HEK293 (cell line): Measurements from ENCODE around the gene EDEM1.

Experiments
- CTCF ChIA-PET: fragments of 350-600 bp; formaldehyde crosslinking; extraction: SDS; loops from one replicate; lab custom pipeline; 2021; ENCODE audit warnings: antibody characterized with exemption; lab: Yijun Ruan, JAX
- POLR2A ChIA-PET: fragments of 300-600 bp; formaldehyde crosslinking; extraction: SDS; loops from one replicate; lab custom pipeline; 2020; ENCODE audit warnings: antibody characterized with exemption, inconsistent platforms; lab: Yijun Ruan, JAX
- H3K27ac ChIP-seq: fragments of 200-500 bp; sonication (Bioruptor generic); 2 replicates; pipeline ENCODE4 v1.5.1; 2014; ENCODE audit warnings: low read depth, low read length, control low read depth, inconsistent platforms; ENCODE audit errors: extremely low read depth
- H3K36me3 ChIP-seq, 2 experiments: fragments of 200-500 bp in 1 of 2; sonication (Bioruptor generic) in 1 of 2; 1 replicate in 1 of 2; 2 replicates in 1 of 2; pipeline ENCODE4 v1.5.1; 2014 to 2017; ENCODE audit warnings: inconsistent platforms in 2 of 2, low read length in 2 of 2; ENCODE audit not compliant: control insufficient read depth in 2 of 2, insufficient read depth in 1 of 2
- H3K4me1 ChIP-seq: fragments of 200-500 bp; sonication (Bioruptor generic); 2 replicates; pipeline ENCODE4 v1.5.1; 2014; ENCODE audit warnings: mild to moderate bottlenecking, low read length, inconsistent platforms; ENCODE audit not compliant: control insufficient read depth, insufficient read depth
- H3K4me3 ChIP-seq: 2 replicates; pipeline ENCODE4 v1.5.1; 2011; ENCODE audit warnings: low read depth, mild to moderate bottlenecking, control low read depth, low read length, moderate library complexity
- H3K9me3 ChIP-seq: fragments of 200-500 bp; sonication (Bioruptor generic); 2 replicates; pipeline ENCODE4 v1.5.1; 2014; ENCODE audit warnings: low read depth, low read length, inconsistent platforms; ENCODE audit not compliant: control insufficient read depth, insufficient read depth
- ATF2 ChIP-seq: fragments of 450-650 bp; formaldehyde crosslinking; IDR thresholded peaks from 2 replicates; pipeline ENCODE4 v1.5.1; 2016; ENCODE audit warnings: missing biosample characterization, missing genetic modification characterization, low read depth
- HIC1 ChIP-seq: fragments of 450-650 bp; formaldehyde crosslinking; IDR thresholded peaks from 2 replicates; pipeline ENCODE4 v1.5.1; 2016; ENCODE audit warnings: missing biosample characterization, missing genetic modification characterization
- KLF8 ChIP-seq: fragments of 450-650 bp; formaldehyde crosslinking; IDR thresholded peaks from 2 replicates; pipeline ENCODE4 v1.5.1; 2016; ENCODE audit warnings: missing biosample characterization, missing genetic modification characterization
- KLF9 ChIP-seq: fragments of 450-650 bp; formaldehyde crosslinking; IDR thresholded peaks from 2 replicates; pipeline ENCODE4 v1.5.1; 2016; ENCODE audit warnings: missing biosample characterization, missing genetic modification characterization, low read depth
- OVOL3 ChIP-seq: fragments of 450-650 bp; formaldehyde crosslinking; IDR thresholded peaks from 2 replicates; pipeline ENCODE4 v1.5.1; 2016; ENCODE audit warnings: missing biosample characterization, missing genetic modification characterization
- SCRT1 ChIP-seq: fragments of 450-650 bp; formaldehyde crosslinking; IDR thresholded peaks from 2 replicates; pipeline ENCODE4 v1.5.1; 2016; ENCODE audit warnings: missing biosample characterization, missing genetic modification characterization, borderline replicate concordance
- SP2 ChIP-seq: fragments of 450-650 bp; formaldehyde crosslinking; IDR thresholded peaks from 2 replicates; pipeline ENCODE4 v1.5.1; 2016; ENCODE audit warnings: missing biosample characterization, missing genetic modification characterization
- ZBTB49 ChIP-seq: fragments of 450-650 bp; formaldehyde crosslinking; IDR thresholded peaks from 2 replicates; pipeline ENCODE4 v1.5.1; 2016; ENCODE audit warnings: missing biosample characterization, missing genetic modification characterization, low read depth
- ZNF114 ChIP-seq: fragments of 450-650 bp; formaldehyde crosslinking; IDR thresholded peaks from 2 replicates; pipeline ENCODE4 v1.5.0; 2017; ENCODE audit warnings: missing biosample characterization, missing genetic modification characterization
- ZNF157 ChIP-seq: fragments of 450-650 bp; formaldehyde crosslinking; IDR thresholded peaks from 2 replicates; pipeline ENCODE4 v1.5.1; 2016; ENCODE audit warnings: missing biosample characterization, missing genetic modification characterization
- ZNF23 ChIP-seq: fragments of 450-650 bp; formaldehyde crosslinking; IDR thresholded peaks from 2 replicates; pipeline ENCODE4 v1.5.1; 2016; ENCODE audit warnings: missing biosample characterization, missing genetic modification characterization, borderline replicate concordance
- ZNF391 ChIP-seq: fragments of 450-650 bp; formaldehyde crosslinking; IDR thresholded peaks from 2 replicates; pipeline ENCODE4 v1.5.1; 2016; ENCODE audit warnings: low read depth, missing biosample characterization, missing genetic modification characterization, borderline replicate concordance
- ZNF394 ChIP-seq: fragments of 450-650 bp; formaldehyde crosslinking; IDR thresholded peaks from 2 replicates; pipeline ENCODE4 v1.5.1; 2016; ENCODE audit warnings: missing biosample characterization, missing genetic modification characterization, mild to moderate bottlenecking, moderate library complexity, borderline replicate concordance
- ZNF433 ChIP-seq: fragments of 450-650 bp; formaldehyde crosslinking; IDR thresholded peaks from 2 replicates; pipeline ENCODE4 v1.5.1; 2016; ENCODE audit warnings: missing biosample characterization, missing genetic modification characterization, low read depth
- ZNF473 ChIP-seq: fragments of 450-650 bp; formaldehyde crosslinking; IDR thresholded peaks from 2 replicates; pipeline ENCODE4 v1.5.1; 2017; ENCODE audit warnings: missing biosample characterization, missing genetic modification characterization
- ZNF501 ChIP-seq: fragments of 450-650 bp; formaldehyde crosslinking; IDR thresholded peaks from 2 replicates; pipeline ENCODE4 v1.5.1; 2016; ENCODE audit warnings: missing biosample characterization, missing genetic modification characterization
- ZNF514 ChIP-seq: fragments of 450-650 bp; formaldehyde crosslinking; IDR thresholded peaks from 2 replicates; pipeline ENCODE4 v1.5.1; 2016; ENCODE audit warnings: missing biosample characterization, missing genetic modification characterization
- ZNF521 ChIP-seq: fragments of 450-650 bp; formaldehyde crosslinking; IDR thresholded peaks from 2 replicates; pipeline ENCODE4 v1.5.1; 2017; ENCODE audit warnings: missing biosample characterization, mild to moderate bottlenecking, missing genetic modification characterization
- ZNF555 ChIP-seq: fragments of 450-650 bp; formaldehyde crosslinking; conservative IDR thresholded peaks from 2 replicates; pipeline ENCODE4 v1.5.1; 2017; ENCODE audit warnings: missing biosample characterization, mild to moderate bottlenecking, missing genetic modification characterization, inconsistent platforms
- ZNF561 ChIP-seq: fragments of 450-650 bp; IDR thresholded peaks from 2 replicates; pipeline ENCODE4 v1.5.1; 2018; ENCODE audit warnings: missing biosample characterization, missing genetic modification characterization, borderline replicate concordance
- ZNF571 ChIP-seq: fragments of 450-650 bp; formaldehyde crosslinking; IDR thresholded peaks from 2 replicates; pipeline ENCODE4 v1.5.0; 2017; ENCODE audit warnings: missing biosample characterization, missing genetic modification characterization
- ZNF624 ChIP-seq: fragments of 450-650 bp; formaldehyde crosslinking; IDR thresholded peaks from 2 replicates; pipeline ENCODE4 v1.5.1; 2017; ENCODE audit warnings: missing biosample characterization, missing genetic modification characterization
- ZNF785 ChIP-seq: fragments of 450-650 bp; formaldehyde crosslinking; IDR thresholded peaks from 2 replicates; pipeline ENCODE4 v1.5.1; 2016; ENCODE audit warnings: missing biosample characterization, missing genetic modification characterization
- ZSCAN18 ChIP-seq: fragments of 450-650 bp; formaldehyde crosslinking; IDR thresholded peaks from 2 replicates; pipeline ENCODE4 v1.5.1; 2016; ENCODE audit warnings: missing biosample characterization, missing genetic modification characterization

The EDEM1 gene

GRCh38 chr3:5255404-5256344, 68.2 kb downstream of the EDEM1 start (continued):
- TF ChIP-seq ZNF514 (no peak), SCRT1 (no peak), ZNF521 (tag by site-specific recombination) (no peak), ZNF571 (tag by site-specific recombination) (no peak), ZNF433 (tag by site-specific recombination) (no peak), ZNF561 (no peak), ZBTB49 (tag by site-specific recombination) (no peak), KLF9 (tag by site-specific recombination) (no peak), ZNF23 (tag by site-specific recombination) (no peak), ZNF501 (no peak), OVOL3 (no peak)

- ChIA-PET POLR2A (no interaction called here), CTCF (no interaction called here)
- Histone ChIP-seq H3K4me1 (no peaks in the 10 kb centered on the region), H3K27ac (no peak overlapping the region), H3K36me3 (no peaks in the 10 kb centered on the region), H3K9me3 (no peaks in the 10 kb centered on the region), H3K4me3 (no peak overlapping the region)
- TF ChIP-seq ATF2 = no peak
- no peak for TF ChIP-seq ZSCAN18
- no peak for TF ChIP-seq ZNF624
- TF ChIP-seq SP2 (tag by site-specific recombination) = no peak
- no peak for TF ChIP-seq ZNF394 (tag by site-specific recombination)
- TF ChIP-seq ZNF473 (tag by site-specific recombination) = no peak
- no peak for TF ChIP-seq KLF8 (tag by site-specific recombination)
- TF ChIP-seq ZNF157 (tag by site-specific recombination) = no peak
- TF ChIP-seq ZNF785 (tag by site-specific recombination) = no peak
- TF ChIP-seq ZNF114 (tag by site-specific recombination) = no peak
- no peak for TF ChIP-seq HIC1 (tag by site-specific recombination)
- TF ChIP-seq ZNF391 = no peak
- TF ChIP-seq ZNF555 (tag by site-specific recombination) = no peak
Measured at GRCh38 chr3:5258526-5258925, 71.0 kb downstream of the EDEM1 start.
